AG20443 (cell line): Measurements from ENCODE around the gene GRB2.

Experiments used
- DNase-seq: peaks from one replicate; pipeline ENCODE4 v3.0.0; 2012; ENCODE audit warnings: low spot score, mixed read lengths

The GRB2 gene

DNA sequence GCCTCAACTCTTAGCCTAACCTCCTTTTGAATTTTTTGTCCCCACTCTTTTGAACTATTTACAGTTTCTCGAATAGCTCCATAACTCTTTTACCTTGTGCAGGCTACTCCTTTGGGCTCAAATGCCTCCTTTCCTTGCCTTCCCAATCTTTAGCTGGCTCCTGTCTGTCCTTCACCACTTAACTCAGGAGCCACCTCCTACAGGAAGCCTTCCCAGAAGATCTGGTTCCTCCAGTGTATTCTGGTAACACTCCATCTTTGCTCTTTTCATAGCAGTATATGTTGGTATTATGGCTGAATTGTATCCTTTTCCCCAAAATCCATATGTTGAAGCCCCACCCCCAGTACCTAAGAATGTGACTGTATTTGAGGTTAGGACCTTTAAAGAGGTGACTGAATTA lies 9.0 kb upstream of the GRB2 start:
- no peak for DNase-seq

DNA sequence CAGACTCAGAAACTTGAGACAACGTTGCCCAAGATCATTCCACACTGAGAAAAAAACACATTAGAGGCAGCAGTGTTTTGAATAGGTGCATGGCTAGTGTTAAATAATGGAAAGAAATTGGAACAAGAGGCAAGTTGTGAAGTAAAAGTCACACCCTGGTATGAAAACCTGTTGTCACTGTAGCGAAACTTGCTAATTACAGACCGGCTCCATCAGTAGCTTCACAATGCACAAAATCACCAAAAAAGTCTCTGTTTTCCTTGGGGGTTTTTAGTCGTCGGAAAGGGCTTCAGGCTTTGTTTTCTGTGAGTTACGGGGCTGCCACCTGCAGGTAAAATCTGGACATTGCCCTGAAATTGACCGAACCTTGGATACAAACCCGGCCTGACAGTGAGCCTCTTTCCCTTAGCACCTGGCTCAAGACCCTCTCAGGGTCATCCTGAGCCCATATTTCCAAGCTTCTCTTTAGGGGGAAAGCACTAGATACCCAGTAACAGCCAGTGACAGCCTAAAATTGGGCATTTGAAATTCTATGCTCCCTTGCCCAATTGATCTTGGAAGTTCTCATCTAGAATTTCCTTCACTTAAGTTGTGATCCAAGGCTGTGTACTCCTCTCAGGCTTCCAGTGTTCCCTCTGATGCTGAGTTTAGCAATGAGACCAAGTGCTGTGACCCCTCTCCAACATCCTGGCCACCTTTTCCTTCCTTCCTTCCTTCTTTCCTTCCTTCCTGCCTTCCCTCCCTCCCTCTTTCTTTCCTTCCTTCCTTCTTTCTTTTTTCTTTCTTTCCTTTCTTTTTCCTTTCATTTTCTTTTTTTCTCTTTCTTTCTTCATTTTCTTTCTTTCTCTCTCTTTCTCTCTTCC lies 7.2 kb upstream of the GRB2 start:
- peak; percentile 71 for DNase-seq

DNA sequence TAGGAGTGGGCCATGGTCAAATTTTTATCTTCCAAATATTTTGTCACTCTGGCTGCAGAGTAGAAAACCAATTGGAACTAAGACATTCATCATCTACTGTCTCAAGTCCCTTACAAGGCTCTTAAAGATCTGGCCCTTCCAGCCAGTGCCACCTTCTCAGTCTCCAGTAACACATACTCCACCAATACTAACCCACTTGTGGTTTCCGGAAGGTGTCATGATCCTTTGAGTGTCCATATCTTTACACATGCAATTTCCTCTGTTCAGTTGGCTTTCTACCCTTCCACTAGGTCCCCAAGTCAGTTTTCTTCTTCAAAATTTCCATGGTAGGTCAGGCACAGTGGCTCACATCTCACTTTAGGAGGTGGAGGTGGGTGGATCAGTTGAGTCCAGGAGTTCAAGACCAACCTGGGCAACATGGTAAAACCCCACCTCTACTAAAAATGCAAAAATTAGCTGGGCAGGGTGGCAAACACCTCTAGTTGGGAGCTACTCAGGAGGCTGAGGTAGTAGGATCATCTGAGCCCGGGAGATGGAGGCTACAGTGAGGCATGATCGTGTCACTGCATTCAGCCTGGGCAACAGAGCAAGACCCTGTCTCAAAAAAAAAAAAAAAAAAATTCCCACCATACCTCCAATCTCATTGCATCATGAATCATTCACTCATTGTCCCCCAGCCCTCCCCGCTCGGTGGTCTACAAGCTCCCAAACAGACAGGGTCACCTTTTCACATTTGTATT lies 6.0 kb upstream of the GRB2 start:
- DNase-seq, result no peak

DNA sequence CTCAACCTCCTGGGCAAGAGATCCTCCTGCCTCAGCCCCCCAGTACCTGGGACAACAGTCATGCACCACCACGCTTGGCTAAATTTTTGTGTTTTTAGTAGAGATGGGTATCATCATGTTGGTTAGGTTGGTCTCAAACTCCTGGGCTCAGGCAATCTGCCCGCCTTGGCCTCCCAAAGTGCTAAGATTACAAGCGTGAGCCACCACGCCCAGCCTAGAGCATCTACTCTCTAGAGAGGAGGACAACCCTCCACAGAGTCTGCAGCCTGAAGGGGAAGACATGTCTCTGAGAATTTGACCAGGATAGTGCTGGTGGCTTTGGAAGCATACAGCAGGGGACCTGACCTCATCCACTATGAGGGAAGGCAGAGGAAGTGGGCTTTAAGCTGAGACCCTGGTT lies 4.7 kb upstream of the GRB2 start:
- no peak for DNase-seq

DNA sequence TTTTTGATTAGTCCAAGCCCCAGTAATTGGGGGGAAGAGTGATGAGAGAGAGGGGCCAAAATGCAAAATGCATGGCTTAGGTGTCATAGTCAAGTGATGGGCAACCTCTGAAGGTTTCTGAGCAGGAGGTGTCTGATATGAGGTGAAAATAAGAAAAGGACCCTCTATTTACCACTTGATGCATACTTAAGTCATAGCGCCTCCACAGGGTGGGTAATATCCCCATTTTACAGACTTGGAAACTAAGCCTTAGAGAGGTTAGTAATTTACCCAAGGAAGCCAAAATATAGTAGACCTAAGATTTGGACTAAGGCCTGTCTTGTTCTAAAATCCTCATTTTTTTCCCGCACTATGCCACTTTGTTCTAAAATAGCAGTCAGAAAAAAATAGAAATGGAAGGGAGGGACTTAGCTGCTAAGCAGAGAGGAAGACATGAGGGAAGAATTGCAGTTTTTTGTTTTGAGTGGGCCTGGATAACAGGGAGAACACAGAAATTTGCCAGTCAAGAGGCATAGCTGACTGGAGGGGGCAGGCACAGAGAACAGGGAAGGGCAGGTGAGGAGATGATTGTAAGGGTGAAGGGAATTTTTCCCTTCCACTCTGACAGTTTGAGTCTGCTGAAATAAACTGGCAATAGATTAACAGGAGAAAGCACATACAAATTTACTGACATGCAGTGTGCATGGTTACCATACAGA lies 2.3 kb upstream of the GRB2 start:
- no peak for DNase-seq

DNA sequence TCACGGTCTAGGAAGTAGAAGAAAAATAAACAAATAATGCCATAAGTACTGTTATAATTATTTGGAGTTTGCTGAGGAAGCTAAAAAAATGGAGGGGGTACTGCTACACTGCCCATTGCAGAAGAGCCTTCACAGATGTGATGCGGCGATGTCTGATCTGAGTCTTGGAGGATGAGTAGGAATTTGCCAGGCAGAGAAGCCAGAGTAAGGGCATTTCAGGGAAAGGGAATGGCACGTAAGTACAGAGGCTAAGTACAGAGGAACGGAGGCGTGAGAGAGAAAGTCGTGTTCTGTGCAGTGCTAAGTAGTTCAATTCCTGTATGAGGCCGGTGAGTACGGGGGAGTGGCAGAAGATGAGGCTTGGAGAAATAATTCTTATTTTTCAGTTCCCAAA lies 741 bp upstream of the GRB2 start:
- no peak for DNase-seq

DNA sequence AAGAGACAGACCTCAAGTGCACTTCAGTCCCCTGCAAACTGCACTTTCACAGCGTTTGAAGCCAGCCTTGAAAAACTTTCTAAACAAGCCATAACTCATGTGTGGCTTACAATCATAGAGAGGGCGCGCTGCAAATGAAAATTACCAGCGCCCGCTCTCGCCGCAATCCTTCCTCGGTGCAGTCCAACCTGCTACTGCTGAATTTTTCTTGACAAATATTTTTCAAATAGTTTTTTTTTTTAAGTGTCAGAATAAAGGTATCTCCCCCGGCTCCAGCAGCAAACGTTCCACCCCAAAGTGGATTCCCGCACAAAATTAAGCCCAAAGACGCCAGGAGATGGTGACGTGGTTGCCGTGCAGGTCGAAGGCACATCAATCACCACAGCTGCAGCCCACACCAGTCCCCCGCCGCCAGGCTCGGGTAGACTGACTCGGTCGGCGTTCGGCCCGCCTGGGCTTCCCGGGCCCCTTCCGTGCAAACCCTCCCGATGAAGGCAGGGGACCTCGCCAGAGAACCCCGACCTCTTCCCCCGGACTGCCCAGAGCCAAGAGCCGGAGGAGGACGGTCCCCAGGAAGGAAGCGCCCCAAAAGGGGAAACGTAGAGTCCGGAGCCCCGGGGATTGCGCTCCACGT lies 630 bp downstream of the GRB2 start:
- peak; percentile 29 for DNase-seq

DNA sequence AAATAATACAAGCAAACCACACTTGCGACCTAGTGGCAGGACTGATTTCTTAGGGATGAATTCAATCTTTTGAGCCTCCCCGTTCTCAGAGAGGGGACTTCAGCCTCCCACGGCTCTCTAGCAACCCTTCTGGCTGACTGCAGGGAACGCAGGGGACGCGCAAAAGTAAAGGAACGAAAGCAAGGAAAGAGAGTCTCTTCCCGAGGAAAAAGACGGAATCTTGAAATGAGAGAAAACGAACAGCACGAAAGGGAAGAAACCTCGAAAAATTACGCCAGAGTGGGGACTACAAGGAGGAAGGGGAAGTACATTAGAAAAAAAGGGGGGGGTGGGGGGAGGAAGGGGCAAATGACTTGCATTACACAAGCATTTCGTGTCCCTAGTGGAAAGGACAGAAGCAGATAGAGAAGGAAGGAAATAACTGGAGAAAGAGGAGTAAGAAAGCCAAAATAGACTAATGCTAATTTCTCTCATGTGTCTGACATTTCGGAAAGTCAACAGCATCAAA lies 1.2 kb downstream of the GRB2 start:
- DNase-seq, result peak; percentile 82

DNA sequence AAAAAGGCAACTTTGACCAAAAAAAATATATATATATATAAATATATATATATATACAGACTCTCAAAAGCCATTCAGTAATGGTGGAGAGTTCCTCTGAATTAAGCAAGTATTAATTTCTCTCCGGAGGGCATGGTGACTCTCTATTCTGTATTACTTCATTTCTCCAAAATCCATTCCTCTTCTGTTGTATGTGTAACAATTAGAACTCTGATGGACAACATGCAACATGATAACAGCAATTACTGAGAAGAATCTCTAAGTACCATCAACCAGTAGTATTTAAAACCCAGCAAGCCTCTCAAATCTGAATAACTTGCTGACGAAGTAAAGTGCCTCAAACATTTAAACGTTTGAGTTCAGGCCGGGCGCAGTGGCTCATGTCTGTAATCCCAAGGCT lies 2.3 kb downstream of the GRB2 start:
- no peak for DNase-seq

DNA sequence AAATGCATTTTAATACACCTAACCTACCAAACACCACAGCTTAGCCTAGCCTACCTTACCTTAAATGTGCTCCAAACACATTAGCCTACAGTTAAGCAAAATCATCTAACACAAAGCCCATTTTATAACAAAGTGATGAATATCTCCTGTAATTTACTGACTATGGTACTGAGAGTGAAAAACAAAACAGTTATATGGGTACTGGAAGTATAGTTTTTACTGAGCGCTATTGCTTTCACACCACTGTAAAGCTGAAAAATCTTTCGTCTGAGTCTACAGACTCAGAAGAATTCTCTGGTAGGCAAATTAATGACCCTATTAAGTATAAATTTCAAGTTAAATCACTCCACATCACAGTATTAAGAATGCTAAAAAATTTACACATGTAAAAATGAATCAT lies 3.5 kb downstream of the GRB2 start:
- no peak for DNase-seq

DNA sequence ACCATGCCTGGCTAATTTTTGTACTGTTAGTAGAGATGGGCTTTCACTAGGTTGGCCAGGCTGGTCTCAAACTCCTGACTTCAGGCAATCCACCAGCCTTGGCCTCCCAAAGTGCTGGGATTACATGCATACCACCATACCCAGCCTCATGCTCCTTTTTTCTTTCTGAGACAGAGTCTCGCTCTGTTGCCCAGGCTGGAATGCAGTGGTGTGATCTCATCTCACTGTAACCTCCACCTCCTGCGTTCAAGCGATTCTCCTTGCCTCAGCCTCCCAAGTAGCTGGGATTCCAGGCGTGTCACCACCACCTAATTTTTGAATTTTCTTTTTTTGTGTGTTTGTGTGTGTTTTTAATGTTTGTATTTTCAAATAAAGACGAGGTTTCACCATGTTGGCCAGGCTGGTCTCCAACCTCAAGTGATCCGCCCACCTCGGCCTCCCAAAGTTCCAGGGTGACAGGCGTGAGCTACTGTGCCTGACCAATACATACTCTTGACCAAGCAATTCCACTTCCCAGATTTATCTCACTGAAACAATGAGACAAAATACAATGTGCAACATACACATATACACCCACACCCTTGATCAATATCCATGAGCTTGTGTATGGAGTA lies 5.0 kb downstream of the GRB2 start:
- DNase-seq, result no peak

DNA sequence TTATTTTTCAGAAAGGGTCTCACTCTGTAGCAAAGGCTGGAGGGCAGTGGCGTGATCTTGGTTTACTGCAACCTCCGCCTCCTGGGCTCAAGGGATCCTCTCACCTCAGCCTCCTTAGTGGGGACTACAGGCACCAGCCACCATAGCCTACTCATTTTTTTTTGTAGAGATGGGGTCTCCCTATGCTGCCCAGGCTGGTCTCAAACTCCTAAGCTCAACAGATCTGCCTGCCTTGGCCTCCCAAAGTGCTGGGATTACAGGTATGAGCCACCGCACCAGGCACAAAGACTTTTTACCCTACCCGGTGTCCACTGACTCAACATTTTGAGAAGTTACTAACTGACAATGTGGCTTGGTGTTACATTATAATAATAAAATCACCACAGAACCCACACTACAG lies 7.2 kb downstream of the GRB2 start:
- no peak for DNase-seq

DNA sequence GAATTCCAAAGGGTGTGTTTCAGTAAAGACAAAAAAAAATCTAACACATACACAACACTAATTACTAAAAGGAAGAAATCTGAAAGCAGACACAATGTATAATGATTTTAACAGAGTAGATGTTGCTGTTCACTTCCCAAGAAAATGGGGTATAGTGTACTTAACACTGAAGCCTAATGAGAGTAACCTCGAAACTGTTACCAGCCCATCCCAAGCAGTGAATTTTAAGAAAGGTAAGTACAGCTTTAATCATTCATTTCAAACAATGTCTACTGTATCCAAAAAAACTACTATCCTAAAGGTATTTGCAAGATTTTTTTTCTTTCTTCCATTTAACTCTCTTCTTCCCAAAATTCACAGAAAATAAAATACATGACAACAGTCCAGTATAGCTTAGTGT lies 8.3 kb downstream of the GRB2 start:
- no peak for DNase-seq

DNA sequence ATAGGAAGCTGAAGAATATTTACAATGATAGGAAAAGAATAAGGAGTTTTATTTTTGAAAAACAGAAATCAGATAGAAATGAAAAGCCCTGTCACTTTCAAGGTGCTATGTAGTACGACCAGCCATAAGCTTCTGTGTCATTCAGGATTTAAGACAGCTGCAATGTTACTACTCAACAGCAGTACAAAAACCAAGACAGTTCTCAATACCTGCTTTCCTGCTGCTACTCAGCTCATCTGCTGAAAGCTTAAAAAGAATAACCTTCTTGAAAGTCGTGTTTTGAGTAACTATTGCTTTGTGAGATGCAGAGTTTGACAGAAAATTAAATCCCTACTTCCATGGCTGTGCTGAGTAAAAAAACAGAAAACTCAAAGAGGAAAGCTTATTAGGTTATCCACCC lies 8.7 kb downstream of the GRB2 start:
- no peak for DNase-seq

DNA sequence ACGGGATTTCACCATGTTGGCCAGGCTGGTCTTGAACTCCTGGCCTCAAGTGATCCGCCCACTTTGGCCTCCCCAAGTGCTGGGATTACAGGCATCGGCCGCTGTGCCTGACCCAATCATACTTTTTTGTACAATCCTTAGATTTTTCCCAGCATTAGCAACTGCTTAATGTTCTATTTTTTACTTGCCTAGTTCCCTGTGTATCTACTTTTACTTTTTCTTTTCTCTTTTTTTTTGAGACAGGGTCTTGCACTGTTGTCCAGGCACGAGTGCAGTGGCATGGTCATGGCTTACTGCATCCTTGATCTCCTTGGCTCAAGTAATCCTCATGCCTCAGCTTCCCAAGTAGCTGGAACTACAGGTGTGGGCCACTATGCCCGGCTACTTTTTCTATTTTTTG lies 9.5 kb downstream of the GRB2 start:
- DNase-seq, result no peak

DNA sequence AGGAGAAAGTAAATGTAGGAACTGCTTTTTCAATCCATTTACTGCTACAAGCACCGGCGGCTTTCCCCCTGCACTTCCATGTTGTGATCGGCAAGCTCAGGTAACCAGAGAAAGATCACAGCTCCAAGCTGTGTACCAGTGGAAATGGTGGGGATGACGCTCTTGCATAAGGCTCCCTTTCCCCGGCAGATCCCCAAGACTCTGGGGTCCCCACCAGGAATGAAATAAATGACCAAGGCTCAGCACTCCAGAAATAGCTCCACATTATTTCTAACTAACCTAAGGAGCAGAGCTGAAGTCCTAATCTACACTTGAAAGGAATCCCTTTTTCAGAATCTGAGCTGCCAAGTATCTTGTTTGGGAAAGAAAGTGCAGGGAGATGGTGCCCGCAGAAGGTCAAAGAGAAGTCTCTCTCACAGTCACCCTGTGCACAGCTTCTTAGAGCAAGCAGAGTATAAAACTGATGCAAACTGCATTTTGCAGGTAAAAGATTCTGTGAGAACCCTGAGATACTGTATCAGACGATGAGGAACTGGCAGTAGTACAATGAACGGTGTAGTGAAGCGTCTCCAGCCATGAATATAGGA lies 11.1 kb downstream of the GRB2 start:
- DNase-seq, result no peak

DNA sequence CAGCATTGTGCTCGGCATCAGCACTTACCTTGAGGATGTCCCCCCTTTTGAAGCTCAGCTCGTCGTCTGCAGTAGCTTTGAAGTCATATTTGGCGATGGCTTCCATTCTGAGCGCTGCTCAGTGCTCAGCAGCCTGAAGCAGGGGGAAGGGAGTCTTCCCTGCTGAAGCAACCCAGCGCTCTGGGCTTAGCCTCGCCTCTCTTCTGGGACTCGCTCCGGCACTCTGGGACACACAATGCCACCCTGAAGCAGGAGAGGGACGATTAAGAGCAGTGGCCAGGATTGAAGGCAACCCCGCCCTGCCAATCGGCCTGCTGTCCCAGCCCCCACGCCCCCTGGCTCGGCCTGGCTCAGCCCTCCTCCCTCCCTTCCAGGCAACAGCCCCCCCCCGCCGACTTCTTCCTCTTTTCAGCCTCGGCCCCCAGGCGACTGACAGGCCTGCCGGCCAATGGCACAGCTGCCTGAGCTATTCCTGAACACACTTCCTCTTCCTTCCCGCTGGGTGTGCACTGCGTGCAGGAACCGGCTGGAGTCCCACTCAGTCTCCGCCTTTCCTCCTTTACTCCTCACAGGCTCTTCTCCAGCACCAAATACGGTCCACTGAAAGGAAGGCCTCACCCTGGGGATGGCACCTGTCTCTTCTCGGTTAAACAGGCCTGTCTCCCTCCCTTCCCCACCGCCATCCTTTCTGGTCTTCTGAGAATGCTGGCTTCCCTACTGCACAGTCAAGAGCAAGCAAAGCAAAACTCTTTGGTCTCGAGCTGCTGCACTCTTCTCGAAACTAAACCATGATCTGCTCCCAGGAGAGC lies 11.8 kb downstream of the GRB2 start:
- peak; percentile 96 for DNase-seq

DNA sequence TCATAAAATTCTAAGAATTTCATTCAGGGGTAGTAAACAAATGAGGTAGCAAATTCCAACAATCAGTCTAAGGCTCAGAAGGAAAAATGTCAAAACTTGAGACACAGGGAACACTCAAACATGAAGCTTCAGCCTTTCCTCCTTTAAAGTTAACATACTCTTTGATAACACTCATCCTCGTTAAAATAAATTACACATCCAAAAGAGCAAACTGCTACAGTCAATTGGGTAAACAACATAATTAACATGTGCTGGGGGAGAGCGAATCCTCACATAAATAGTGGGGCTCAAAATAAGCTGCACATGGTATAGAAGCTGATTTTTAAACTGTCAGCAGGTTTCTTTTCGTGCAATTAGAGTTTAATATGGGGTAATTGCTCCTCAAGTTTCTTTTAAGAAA lies 12.9 kb downstream of the GRB2 start:
- no peak for DNase-seq

DNA sequence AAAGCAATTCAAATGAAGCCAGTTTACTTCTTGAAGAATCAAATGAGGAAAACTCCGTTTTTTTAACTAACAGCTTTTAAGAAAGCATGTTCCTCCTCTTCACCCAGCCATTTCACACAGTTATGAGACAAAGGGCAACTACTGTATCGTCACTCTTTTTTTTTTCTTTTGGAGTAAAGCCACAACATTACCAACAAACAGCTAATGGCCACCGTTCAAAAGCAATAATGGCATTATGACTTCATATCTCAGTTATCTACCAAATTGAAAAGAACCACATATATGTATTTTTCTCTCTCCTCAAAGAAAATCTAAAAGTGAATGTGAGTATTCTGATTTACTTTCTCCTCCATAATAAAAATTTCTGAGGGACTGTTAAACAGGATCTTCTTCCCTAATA lies 14.5 kb downstream of the GRB2 start:
- peak; percentile 39 for DNase-seq

DNA sequence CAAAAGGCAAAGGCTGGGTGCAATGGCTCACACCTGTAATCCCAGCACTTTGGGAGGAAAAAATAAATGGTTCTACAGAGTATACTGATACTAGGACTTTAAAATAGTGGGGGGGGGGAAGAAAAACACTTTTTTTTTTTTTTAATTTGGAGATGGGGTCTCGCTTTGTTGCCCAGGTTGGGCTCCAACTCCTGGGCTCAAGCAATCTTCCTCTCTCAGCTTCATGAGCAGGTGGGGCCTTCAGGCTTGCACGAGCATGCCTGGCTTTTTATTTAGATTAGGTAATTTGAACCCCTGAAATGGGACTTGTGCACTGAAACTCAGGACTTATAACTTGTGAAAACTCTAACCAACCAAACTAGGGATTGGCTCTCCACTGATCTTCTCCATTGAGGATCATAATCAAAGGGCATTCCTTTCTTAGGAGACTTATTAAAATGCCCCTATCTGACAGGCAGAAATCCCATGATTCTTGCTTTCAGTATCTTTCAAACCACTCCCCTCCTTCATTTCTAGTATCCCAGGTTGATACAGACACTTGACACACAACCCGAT lies 16.9 kb downstream of the GRB2 start:
- no peak for DNase-seq
